KMS-11 (cell line): ENCODE results near the gene CMIP.
A peak's percentile ranks its signal among the peaks of the same experiment; 100 is the strongest.

Source experiments
- H2AFZ ChIP-seq: fragments of 200-600 bp; sonication (generic); 2 replicates; pipeline ENCODE4 v1.6.1; 2016; ENCODE audit warnings: antibody characterized with exemption, mixed run types, low read depth
- H3K27ac ChIP-seq: fragments of 200-600 bp; sonication (generic); 2 replicates; pipeline ENCODE4 v1.6.1; 2016; ENCODE audit warnings: mild to moderate bottlenecking, mixed run types
- H3K27me3 ChIP-seq: fragments of 200-600 bp; sonication (generic); 2 replicates; pipeline ENCODE4 v1.6.1; 2017; ENCODE audit warnings: mild to moderate bottlenecking, low read depth, mixed run types, moderate library complexity; ENCODE audit not compliant: insufficient read depth
- H3K36me3 ChIP-seq: fragments of 200-600 bp; sonication (generic); 2 replicates; pipeline ENCODE4 v1.6.1; 2017; ENCODE audit warnings: mild to moderate bottlenecking, mixed run types; ENCODE audit not compliant: insufficient read depth
- H3K4me1 ChIP-seq: fragments of 200-600 bp; sonication (generic); 2 replicates; pipeline ENCODE4 v1.6.1; 2016; ENCODE audit warnings: mild to moderate bottlenecking, low read depth, mixed run types; ENCODE audit not compliant: poor library complexity, severe bottlenecking
- H3K4me2 ChIP-seq: fragments of 200-600 bp; sonication (generic); 2 replicates; pipeline ENCODE4 v1.7.0; 2016; ENCODE audit warnings: mild to moderate bottlenecking, mixed run types
- H3K4me3 ChIP-seq: fragments of 200-600 bp; sonication (generic); IDR thresholded peaks from 2 replicates; pipeline ENCODE4 v1.6.1; 2017; ENCODE audit warnings: low read depth, low read length, mixed read lengths; ENCODE audit not compliant: insufficient read depth
- H3K79me2 ChIP-seq: fragments of 200-600 bp; sonication (generic); 2 replicates; pipeline ENCODE4 v1.6.1; 2016; ENCODE audit warnings: low read depth, mixed run types; ENCODE audit not compliant: insufficient read depth
- H3K9ac ChIP-seq: fragments of 200-600 bp; sonication (generic); 2 replicates; pipeline ENCODE4 v1.6.1; 2016; ENCODE audit warnings: mild to moderate bottlenecking, mixed run types
- H4K20me1 ChIP-seq: fragments of 200-600 bp; sonication (generic); 2 replicates; pipeline ENCODE4 v1.6.1; 2016; ENCODE audit warnings: mild to moderate bottlenecking, mixed run types; ENCODE audit not compliant: insufficient read depth
- CTCF ChIP-seq: fragments of 200-600 bp; sonication (generic); conservative IDR thresholded peaks from 2 replicates; pipeline ENCODE4 v1.6.1; 2017; ENCODE audit warnings: low read depth, mild to moderate bottlenecking, antibody characterized with exemption, low read length, moderate library complexity, mixed read lengths

CMIP gene

GRCh38 chr16:81715358-81716196 is 271.0 kb downstream of the CMIP start:
- Histone ChIP-seq H3K4me3 (no peak overlapping the region), H2AFZ (no peak overlapping the region), H3K27ac (peak overlapping the region; percentile 83), H3K79me2 (peaks cover 4% of the 10 kb centered on the region; the same call in 1 of the 2 replicates), H3K9ac (peak overlapping the region; percentile 75; the same call in 1 of the 2 replicates), H3K4me2 (peak overlapping the region; percentile 95), H3K27me3 (no peaks in the 10 kb centered on the region), H4K20me1 (no peaks in the 10 kb centered on the region), H3K36me3 (no peaks in the 10 kb centered on the region), H3K4me1 (peaks cover 81% of the 10 kb centered on the region)
- no peak for TF ChIP-seq CTCF

GRCh38 chr16:81716478-81717225 is 272.0 kb downstream of the CMIP start:
- Histone ChIP-seq H3K4me1 (peaks cover 75% of the 10 kb centered on the region), H3K79me2 (peaks cover 4% of the 10 kb centered on the region; the same call in 1 of the 2 replicates), H3K36me3 (no peaks in the 10 kb centered on the region), H3K27me3 (no peaks in the 10 kb centered on the region), H4K20me1 (no peaks in the 10 kb centered on the region), H3K4me2 (peak overlapping the region; percentile 95), H3K9ac (peak overlapping the region; percentile 75; the same call in 1 of the 2 replicates), H2AFZ (peak overlapping the region; percentile 17; the same call in 1 of the 2 replicates), H3K4me3 (no peak overlapping the region), H3K27ac (peak overlapping the region; percentile 83)
- TF ChIP-seq CTCF: no peak

- Histone ChIP-seq H3K4me3 (no peak overlapping the region), H3K9ac (peak overlapping the region; percentile 75), H4K20me1 (no peaks in the 10 kb centered on the region), H3K27ac (peak overlapping the region; percentile 83), H3K4me2 (peak overlapping the region; percentile 95), H3K27me3 (no peaks in the 10 kb centered on the region), H2AFZ (peak overlapping the region; percentile 17; the same call in 1 of the 2 replicates), H3K79me2 (peaks cover 4% of the 10 kb centered on the region; the same call in 1 of the 2 replicates), H3K4me1 (peaks cover 77% of the 10 kb centered on the region), H3K36me3 (no peaks in the 10 kb centered on the region)
- TF ChIP-seq CTCF: no peak
These were observed 273.1 kb downstream of the CMIP start for GRCh38 chr16:81717662-81718189.

GRCh38 chr16:81718637-81719036 is 274.0 kb downstream of the CMIP start:
- Histone ChIP-seq H3K4me3 (no peak overlapping the region), H3K9ac (peak overlapping the region; percentile 75), H3K4me2 (peak overlapping the region; percentile 95), H3K79me2 (peaks cover 4% of the 10 kb centered on the region; the same call in 1 of the 2 replicates), H3K27me3 (no peaks in the 10 kb centered on the region), H3K36me3 (no peaks in the 10 kb centered on the region), H4K20me1 (no peaks in the 10 kb centered on the region), H2AFZ (peak overlapping the region; percentile 0; the same call in 1 of the 2 replicates), H3K4me1 (peaks cover 75% of the 10 kb centered on the region), H3K27ac (peak overlapping the region; percentile 83)
- no peak for TF ChIP-seq CTCF
